Nephron (organoid): ENCODE results near the gene PSMD3.

Source experiments
- H3K27ac Mint-ChIP-seq, 3 experiments: 2 replicates each; pipeline ENCODE4 v1.8.0; 2020; ENCODE audit warnings: mixed read lengths in 3 of 3, mild to moderate bottlenecking in 2 of 3, moderate library complexity in 1 of 3
- H3K27me3 Mint-ChIP-seq: 2 replicates; pipeline ENCODE4 v1.8.0; 2021; ENCODE audit warnings: low read depth, mild to moderate bottlenecking, moderate library complexity, mixed read lengths
- H3K36me3 Mint-ChIP-seq: 2 replicates; pipeline ENCODE4 v1.8.0; 2020; ENCODE audit warnings: low read depth, mixed read lengths
- H3K4me1 Mint-ChIP-seq: 2 replicates; pipeline ENCODE4 v1.8.0; 2020; ENCODE audit warnings: mixed read lengths
- H3K4me3 Mint-ChIP-seq, 3 experiments: 2 replicates each; pipeline ENCODE4 v1.8.0; 2020; ENCODE audit warnings: mild to moderate bottlenecking in 3 of 3, mixed read lengths in 3 of 3, moderate library complexity in 2 of 3
- H3K9me3 Mint-ChIP-seq: 2 replicates; pipeline ENCODE4 v1.8.0; 2020; ENCODE audit warnings: mixed read lengths
- TF ChIP-seq, protein P1 (sequence below), 3 experiments: fragments of 200-600 bp; sonication (generic); IDR thresholded peaks; one replicate each; pipeline ENCODE4 v1.5.0; 2021; ENCODE audit warnings: antibody characterized with exemption in 3 of 3; ENCODE audit not compliant: unreplicated experiment in 3 of 3

Gene PSMD3

DNA sequence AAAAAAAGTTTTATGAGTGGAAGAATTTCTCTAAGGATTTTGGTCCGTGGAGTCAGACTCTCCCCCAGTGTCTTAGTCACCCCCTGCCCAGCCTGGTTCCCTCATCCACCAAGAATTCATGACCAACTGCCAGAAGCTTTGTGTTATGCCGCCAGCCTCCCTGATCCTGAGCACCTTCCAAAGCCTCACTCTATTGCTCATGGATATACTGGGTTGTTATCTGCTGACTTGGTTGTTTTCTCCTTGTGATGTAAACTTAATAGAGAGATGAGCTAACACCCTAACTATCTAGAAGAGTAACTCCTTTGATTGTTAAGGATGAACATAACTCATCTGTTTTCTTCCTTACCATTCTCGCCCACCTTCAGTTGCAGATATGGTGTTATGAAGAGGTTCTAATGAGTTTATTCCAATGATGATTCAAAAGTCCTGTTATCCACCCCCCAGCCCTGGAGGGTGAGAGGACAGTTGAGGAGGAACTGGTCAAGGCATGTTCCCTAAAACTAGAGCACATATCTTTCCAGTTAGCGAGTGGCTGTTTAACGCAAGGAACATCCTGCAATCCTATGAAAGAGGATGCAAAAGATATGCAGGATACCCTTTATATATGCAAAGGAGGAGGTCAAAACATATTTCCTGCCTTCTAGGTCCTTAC is 1.5 kb upstream of the PSMD3 start:
- Mint-ChIP-seq H3K4me3 (peak overlapping the region; percentile 46 to 89 (median 88)), H3K9me3 (no peaks in the 10 kb centered on the region), H3K4me1 (peaks cover 40% of the 10 kb centered on the region), H3K27ac (peak overlapping the region; percentile 89 to 95 (median 89)), H3K27me3 (peaks cover 7% of the 10 kb centered on the region), H3K36me3 (peaks cover 1% of the 10 kb centered on the region)
- TF ChIP-seq, protein P1, sequence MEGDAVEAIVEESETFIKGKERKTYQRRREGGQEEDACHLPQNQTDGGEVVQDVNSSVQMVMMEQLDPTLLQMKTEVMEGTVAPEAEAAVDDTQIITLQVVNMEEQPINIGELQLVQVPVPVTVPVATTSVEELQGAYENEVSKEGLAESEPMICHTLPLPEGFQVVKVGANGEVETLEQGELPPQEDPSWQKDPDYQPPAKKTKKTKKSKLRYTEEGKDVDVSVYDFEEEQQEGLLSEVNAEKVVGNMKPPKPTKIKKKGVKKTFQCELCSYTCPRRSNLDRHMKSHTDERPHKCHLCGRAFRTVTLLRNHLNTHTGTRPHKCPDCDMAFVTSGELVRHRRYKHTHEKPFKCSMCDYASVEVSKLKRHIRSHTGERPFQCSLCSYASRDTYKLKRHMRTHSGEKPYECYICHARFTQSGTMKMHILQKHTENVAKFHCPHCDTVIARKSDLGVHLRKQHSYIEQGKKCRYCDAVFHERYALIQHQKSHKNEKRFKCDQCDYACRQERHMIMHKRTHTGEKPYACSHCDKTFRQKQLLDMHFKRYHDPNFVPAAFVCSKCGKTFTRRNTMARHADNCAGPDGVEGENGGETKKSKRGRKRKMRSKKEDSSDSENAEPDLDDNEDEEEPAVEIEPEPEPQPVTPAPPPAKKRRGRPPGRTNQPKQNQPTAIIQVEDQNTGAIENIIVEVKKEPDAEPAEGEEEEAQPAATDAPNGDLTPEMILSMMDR (IDR thresholded peaks at IDR 0.05; ENCODE audit: unreplicated experiment in 3 of 3): no peak

DNA sequence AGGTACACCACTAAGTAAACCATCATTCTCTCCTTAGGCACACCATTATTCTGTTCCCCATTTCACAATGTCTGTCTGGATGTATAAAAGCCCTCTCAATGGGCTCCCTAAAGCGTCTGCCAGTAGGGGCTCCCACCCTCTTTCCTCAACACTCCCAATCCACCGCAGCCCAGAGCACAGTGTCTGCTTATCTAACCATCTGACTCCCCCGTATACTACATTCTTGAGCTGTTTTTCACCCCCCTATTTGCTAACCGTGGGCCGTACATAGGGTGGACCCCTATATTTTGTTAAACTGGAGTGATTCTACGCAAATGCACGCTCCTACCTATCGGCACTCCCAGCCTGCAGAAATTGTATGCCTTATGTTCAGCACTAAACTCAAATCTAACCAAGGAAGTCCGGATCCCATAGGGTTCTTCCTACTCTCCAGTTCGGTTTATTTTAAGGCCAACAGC is 685 bp upstream of the PSMD3 start:
- no peaks in the 10 kb centered on the region for H3K9me3 Mint-ChIP-seq
- H3K36me3 Mint-ChIP-seq: peaks cover 7% of the 10 kb centered on the region
- peaks cover 5% of the 10 kb centered on the region for H3K27me3 Mint-ChIP-seq
- H3K4me1 Mint-ChIP-seq: peaks cover 43% of the 10 kb centered on the region
- TF ChIP-seq, protein P1 (IDR thresholded peaks at IDR 0.05; ENCODE audit: unreplicated experiment in 3 of 3): peak in 1 of 3 experiments; percentile 8
- H3K4me3 Mint-ChIP-seq: peak overlapping the region; percentile 85 to 89 (median 88)
- H3K27ac Mint-ChIP-seq: peak overlapping the region; percentile 89 to 95 (median 89)

DNA sequence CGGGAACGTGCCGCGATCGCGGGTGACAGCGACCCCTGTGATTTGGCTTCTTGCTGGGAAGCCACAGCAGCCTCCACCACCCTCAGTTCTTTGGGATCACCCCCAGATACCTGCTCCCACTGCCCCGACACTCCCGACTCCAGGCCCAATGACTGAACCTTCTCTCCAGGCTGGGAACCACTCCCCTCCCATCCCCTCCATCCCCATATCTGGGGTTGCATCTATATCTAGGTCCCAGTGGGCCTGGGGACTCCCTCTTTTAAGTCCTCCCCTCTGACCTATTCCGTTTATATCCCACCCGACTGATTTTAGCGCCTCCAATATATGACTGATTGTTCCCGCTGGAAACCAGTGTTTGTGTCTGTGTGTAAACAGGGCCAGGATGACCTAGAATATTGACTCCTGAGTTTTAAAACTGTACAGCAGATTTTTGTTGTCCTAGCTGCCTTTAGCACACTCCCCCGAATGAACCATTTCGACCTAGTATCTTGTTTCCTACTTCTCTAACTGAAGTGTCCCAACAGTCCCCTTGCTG is 667 bp downstream of the PSMD3 start:
- TF ChIP-seq, protein P1 (IDR thresholded peaks at IDR 0.05; ENCODE audit: unreplicated experiment in 3 of 3): no peak
- peaks cover 37% of the 10 kb centered on the region for H3K4me1 Mint-ChIP-seq
- peak overlapping the region; percentile 85 to 89 (median 88) for H3K4me3 Mint-ChIP-seq
- peak overlapping the region; percentile 89 to 95 (median 89) for H3K27ac Mint-ChIP-seq
- no peaks in the 10 kb centered on the region for H3K9me3 Mint-ChIP-seq
- peaks cover 18% of the 10 kb centered on the region for H3K36me3 Mint-ChIP-seq
- H3K27me3 Mint-ChIP-seq: no peaks in the 10 kb centered on the region

DNA sequence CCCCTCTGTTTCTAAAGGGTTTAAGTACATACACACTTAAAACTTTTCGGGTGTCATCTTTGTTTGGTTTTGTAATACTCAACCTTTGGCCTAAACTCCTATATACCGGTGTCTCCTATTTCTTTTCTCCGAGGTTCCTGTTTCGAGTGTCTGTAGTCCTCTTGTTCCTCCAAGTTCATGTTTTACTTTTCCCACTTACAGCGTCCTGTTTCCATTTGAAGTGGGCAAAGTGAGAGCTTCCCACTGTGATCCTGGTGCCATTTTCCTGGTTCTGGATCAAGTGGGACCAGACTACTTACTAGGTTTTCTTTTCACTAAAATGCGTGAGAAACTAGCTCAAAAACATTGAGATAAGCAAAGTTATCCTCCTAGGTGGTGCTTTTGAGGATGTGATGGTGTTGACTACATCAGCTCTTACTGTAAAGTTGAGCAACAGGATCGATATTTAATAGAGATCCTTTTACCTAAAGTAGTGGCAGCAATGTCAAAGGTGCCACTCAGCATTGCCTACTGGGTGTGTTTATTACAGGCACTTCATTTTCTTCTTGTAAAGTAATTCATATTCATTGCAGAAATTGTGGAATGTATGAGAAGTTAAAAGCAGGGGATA is 1.3 kb downstream of the PSMD3 start:
- Mint-ChIP-seq H3K4me3 (peak overlapping the region; percentile 85 to 89 (median 88)), H3K9me3 (no peaks in the 10 kb centered on the region), H3K4me1 (peaks cover 37% of the 10 kb centered on the region), H3K27me3 (no peaks in the 10 kb centered on the region), H3K27ac (peak overlapping the region; percentile 89 to 95 (median 89)), H3K36me3 (peaks cover 24% of the 10 kb centered on the region)
- TF ChIP-seq, protein P1 (IDR thresholded peaks at IDR 0.05; ENCODE audit: unreplicated experiment in 3 of 3): no peak

DNA sequence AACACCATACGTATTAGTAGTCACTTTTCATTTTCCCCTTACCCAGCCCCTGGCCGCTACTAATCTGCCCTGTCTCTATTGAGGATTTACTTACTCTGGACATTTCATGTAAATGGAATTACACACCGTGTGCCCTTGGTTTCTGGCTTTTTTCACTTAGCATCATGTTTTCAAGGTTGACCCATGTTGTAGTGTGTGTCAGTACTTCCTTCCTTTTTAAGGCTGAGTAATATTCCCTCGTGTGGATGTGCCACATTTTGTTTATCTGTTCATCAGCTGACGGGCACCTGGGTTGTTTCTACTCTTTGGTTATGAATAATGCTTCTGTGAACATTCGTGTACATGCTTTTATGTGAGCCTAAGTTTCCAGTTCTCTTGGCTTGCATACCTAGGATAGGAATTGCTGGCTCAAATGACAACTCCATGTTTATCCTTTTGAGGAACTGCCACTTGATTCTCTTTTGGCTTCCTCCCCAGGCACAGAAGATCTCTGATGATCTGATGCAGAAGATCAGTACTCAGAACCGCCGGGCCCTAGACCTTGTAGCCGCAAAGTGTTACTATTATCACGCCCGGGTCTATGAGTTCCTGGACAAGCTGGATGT is 7.7 kb downstream of the PSMD3 start:
- Mint-ChIP-seq H3K27me3 (no peaks in the 10 kb centered on the region), H3K36me3 (peaks cover 85% of the 10 kb centered on the region), H3K9me3 (no peaks in the 10 kb centered on the region), H3K4me3 (no peak overlapping the region), H3K4me1 (peaks cover 8% of the 10 kb centered on the region), H3K27ac (no peak overlapping the region)
- TF ChIP-seq, protein P1 (IDR thresholded peaks at IDR 0.05; ENCODE audit: unreplicated experiment in 3 of 3): no peak
